Motor neuron (in vitro differentiated cells): ENCODE measurements around the gene UBAP2L. TPM values are rescaled to one million over a fixed set of nuclear protein-coding genes. Genes with fewer than 3 reads are reported as not detected.
"Not testable (repeated sequence)": the region's sequence is repeated elsewhere in the genome, so short reads cannot be mapped to it uniquely, and the experiment has no call there.

Experiments used
- ATAC-seq, 8 experiments: fragments of 200-7000 bp; cut with Tn5 transposase; replicated peaks in 6 of 8; 2 replicates each; pipeline ENCODE4 v1.8.0; 2021; ENCODE audit warnings: mild to moderate bottlenecking in 8 of 8, moderate library complexity in 8 of 8
- H3K27ac ChIP-seq, 2 donors: fragments of 250-450 bp; sonication (Bioruptor Pico); 2 replicates each; pipeline ENCODE4 v1.9.0; 2021; ENCODE audit warnings: antibody characterized with exemption in 2 of 2, mild to moderate bottlenecking in 2 of 2, moderate library complexity in 1 of 2
- H3K4me1 ChIP-seq, 2 donors: fragments of 250-450 bp; sonication (Bioruptor Pico); replicated peaks in 1 of 2; 2 replicates each; pipeline ENCODE4 v1.6.1; 2021; ENCODE audit warnings: antibody characterized with exemption in 2 of 2, mild to moderate bottlenecking in 2 of 2, moderate library complexity in 1 of 2
- H3K4me3 ChIP-seq, 5 donors: fragments of 250-450 bp; sonication (Bioruptor Pico); 2 replicates each; pipeline ENCODE4 v1.9.0; 2021; ENCODE audit warnings: antibody characterized with exemption in 5 of 5, mild to moderate bottlenecking in 5 of 5, moderate library complexity in 4 of 5
- WGBS, 10 experiments: fragments of 450-650 bp; shearing (Covaris generic); methylation state at CpG; one replicate each; pipeline ENCODE4 v1.0.0; 2022; 5-methylcytosine and 5-hydroxymethylcytosine counted together
- in situ Hi-C, 9 experiments: fragments of 400-800 bp; cut with MboI; loops; one replicate each; pipeline ENCODE4 v1.15.0; 2021; ENCODE audit warnings: low sequenced_read_pairs in 9 of 9, low pct_unique_long_range_greater_than_20kb in 2 of 9; ENCODE audit not compliant: unreplicated experiment in 9 of 9
- total RNA-seq, 8 experiments: library from RNA; unstranded; fragments of 300-600 nt; gene quantifications; 2 replicates each; pipeline versions ENCODE4 v1.2.3 to v1.2.4, GENCODE V29; 2022

Gene UBAP2L
- total RNA-seq, 8 experiments from 2014 or later = 75.6 to 188 (median 117) TPM

DNA sequence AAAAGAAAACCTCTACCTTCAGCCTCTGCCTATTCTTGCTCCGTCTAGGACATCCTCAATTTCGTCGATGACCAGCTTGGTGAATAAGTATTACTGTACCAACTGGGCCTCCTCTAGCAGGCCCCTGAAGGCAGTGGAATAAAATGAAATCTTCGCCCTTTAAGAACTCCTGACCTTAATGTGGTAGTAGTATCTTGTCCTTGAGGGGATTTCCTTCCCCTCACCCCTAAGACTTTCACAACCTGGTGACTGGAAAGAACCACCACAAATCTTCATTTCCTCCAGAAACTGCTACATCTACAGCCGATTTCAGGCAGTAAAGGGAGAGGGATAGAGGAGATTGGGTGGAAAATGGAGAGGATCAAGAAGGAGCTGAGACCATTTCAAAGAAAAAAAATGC, 50.1 kb downstream of the UBAP2L start:
- Histone ChIP-seq H3K4me3 (no peak overlapping the region), H3K27ac (no peak overlapping the region), H3K4me1 (peaks cover 8 to 9% of the 10 kb centered on the region in 2 donors)
- 33 to 100% (median 95%) methylated on average over 1 to 5 of the region's 5 CpGs; no CpG with 5 or more reads in 1 of the 10 experiments for WGBS, 10 experiments
- in situ Hi-C loops = no loop called here
- ATAC-seq = no peak

- Histone ChIP-seq H3K4me1 (peaks cover 8 to 9% of the 10 kb centered on the region in 2 donors), H3K4me3 (peak within 1 kb of the TSS; percentile 84 to 97 (median 95)), H3K27ac (peak within 1 kb of the TSS; percentile 85 to 90)
- WGBS, 10 experiments = 0 to 1% (median 1%) methylated on average over 1 to 45 of the region's 47 CpGs
- in situ Hi-C loops = no loop called here
- ATAC-seq = peak; percentile 90 to 95 (median 93)
Observed at GRCh38 chr1:154272217-154272998, 51.7 kb downstream of the UBAP2L start, which contains the start of gene HAX1. HAX1 (plus strand) TSS chr1:154272629; CDS start chr1:154272724, 95 bp downstream.

DNA sequence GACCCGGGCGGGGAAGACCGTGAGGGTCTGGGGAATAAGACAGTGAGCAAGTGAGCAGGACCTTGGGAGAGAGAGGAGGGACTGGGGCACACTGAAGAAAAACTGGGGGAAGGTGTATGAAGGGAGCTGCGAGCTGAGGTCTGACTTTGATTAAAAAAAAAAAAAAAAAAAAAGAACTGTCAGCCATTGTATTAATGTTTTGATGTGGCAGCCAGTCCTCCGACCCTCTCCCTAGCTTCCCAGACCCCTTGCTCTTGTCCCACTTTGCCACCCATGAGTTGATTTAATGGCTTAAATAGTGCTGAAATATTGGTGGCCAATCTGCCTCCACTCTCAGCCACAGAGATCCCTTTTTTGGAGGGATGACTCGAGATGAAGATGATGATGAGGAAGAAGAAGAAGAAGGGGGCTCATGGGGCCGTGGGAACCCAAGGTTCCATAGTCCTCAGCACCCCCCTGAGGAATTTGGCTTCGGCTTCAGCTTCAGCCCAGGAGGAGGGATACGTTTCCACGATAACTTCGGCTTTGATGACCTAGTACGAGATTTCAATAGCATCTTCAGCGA, 52.3 kb downstream of the UBAP2L start:
- 0 to 61% (median 37%) methylated on average over 1 to 13 of the region's 13 CpGs; no CpG with 5 or more reads in 1 of the 10 experiments for WGBS, 10 experiments
- Histone ChIP-seq H3K4me3 (peak overlapping the region; percentile 84 to 97 (median 95)), H3K4me1 (peaks cover 8 to 9% of the 10 kb centered on the region in 2 donors), H3K27ac (peak overlapping the region; percentile 85 to 90)
- peak in 5 of 8 experiments; percentile 22 to 45 (median 34) for ATAC-seq
- in situ Hi-C loops = no loop called here

GRCh38 chr1:154276797-154277196, 56.0 kb downstream of the UBAP2L start:
- in situ Hi-C loops = no loop called here
- H3K27ac ChIP-seq = no peak overlapping the region
- no peak for ATAC-seq
- H3K4me3 ChIP-seq = no peak overlapping the region
- peaks cover 8 to 9% of the 10 kb centered on the region in 2 donors for H3K4me1 ChIP-seq
- WGBS, 10 experiments = 67 to 93% (median 87%) methylated on average over 1 to 7 of the region's 7 CpGs; no CpG with 5 or more reads in 1 of the 10 experiments

DNA sequence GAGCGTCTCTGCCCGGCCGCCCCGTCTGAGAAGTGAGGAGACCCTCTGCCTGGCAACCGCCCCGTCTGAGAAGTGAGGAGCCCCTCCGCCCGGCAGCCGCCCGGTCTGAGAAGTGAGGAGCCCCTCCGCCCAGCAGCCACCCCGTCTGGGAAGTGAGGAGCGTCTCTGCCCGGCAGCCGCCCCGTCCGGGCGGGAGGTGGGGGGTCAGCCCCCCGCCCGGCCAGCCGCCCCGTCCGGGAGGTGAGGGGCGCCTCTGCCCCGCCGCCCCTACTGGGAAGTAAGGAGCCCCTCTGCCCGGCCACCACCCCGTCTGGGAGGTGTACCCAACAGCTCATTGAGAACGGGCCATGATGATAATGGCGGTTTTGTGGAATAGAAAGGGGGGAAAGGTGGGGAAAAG, 66.8 kb downstream of the UBAP2L start:
- H3K4me1 ChIP-seq, H3K4me3 ChIP-seq, H3K27ac ChIP-seq, in situ Hi-C loops, ATAC-seq: not testable (repeated sequence)
- no CpG with 5 or more reads among the region's 30 CpGs for WGBS, 10 experiments

- Histone ChIP-seq H3K4me3 (no peak overlapping the region), H3K27ac (no peak overlapping the region), H3K4me1 (peaks cover 0 to 3% of the 10 kb centered on the region in 2 donors)
- ATAC-seq = peak in 3 of 8 experiments; percentile 79 to 94 (median 90)
- in situ Hi-C loops = no loop called here
- WGBS, 10 experiments = 20 to 100% (median 71%) methylated on average over 1 to 3 of the region's 3 CpGs
Observed at GRCh38 chr1:154288661-154289060, 67.9 kb downstream of the UBAP2L start.

DNA sequence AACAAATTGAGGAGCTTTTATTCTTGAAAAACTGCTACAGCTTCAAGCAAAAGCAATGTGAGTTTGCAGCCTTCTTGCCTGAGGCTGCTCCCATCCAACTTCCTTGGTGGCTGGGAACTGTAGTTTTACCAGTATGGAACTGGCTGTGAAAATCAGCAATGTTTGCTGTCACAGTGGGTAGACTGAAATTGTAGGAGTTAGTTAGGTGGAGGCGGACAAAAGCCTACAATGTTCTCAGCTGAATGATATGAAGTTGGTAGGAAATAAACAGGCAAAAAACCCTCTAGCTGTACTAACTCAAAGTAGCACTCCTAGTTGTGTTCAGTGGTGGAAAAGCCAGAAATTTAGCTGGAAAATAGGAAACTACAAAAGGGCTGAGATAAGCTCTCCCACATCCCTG, 70.2 kb downstream of the UBAP2L start:
- Histone ChIP-seq H3K4me3 (no peak overlapping the region), H3K4me1 (peaks cover 0 to 3% of the 10 kb centered on the region in 2 donors), H3K27ac (no peak overlapping the region)
- 77 to 100% (median 94%) methylated on average over 1 of the region's 1 CpG; no CpG with 5 or more reads in 3 of the 10 experiments for WGBS, 10 experiments
- no peak for ATAC-seq
- in situ Hi-C loops = no loop called here

- 18 to 75% (median 48%) methylated on average over 2 to 8 of the region's 8 CpGs for WGBS, 10 experiments
- Histone ChIP-seq H3K4me3 (no peak overlapping the region), H3K27ac (no peak overlapping the region), H3K4me1 (peaks cover 0 to 3% of the 10 kb centered on the region in 2 donors)
- ATAC-seq = no peak
- in situ Hi-C loops = no loop called here
Observed at GRCh38 chr1:154295408-154296235, 74.9 kb downstream of the UBAP2L start.

GRCh38 chr1:154301582-154301981, 80.8 kb downstream of the UBAP2L start:
- no peak for ATAC-seq
- in situ Hi-C loops = no loop called here

DNA sequence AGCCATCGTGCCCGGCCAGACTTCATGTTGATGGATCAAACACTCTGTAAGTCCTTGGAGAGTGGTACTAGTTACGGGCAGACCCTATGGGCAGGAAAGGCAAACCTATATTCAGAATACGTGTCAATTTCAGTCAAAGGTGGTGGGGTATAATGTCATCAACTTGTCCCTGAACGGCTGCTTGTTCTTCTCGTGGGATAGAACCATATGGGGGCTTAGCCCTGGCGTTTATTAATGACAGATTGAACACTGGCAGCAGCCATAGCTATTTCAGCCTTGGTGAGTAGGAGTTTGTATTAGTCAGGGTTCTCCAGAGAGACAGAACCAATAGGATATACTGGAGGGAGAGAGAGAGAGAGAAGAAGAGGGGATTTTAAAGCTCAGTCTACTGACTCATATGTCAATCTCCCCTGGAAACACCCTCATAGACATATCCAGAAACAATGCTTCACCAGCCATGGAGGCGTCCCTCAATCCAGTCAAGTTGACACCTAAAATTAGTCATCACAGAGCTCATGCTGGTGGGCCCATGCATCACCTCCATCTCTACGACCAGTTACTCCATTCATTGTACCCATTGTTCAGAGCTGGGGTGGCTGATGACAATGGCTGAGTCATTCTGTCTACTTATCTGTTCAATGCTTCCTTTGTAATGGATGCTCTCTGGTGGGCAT, 84.0 kb downstream of the UBAP2L start:
- in situ Hi-C loops = no loop called here
- Histone ChIP-seq H3K4me3 (no peak overlapping the region), H3K4me1 (no peaks in the 10 kb centered on the region), H3K27ac (no peak overlapping the region)
- ATAC-seq = peak in 2 of 8 experiments; percentile 25 to 30
- 0 to 81% (median 60%) methylated on average over 1 to 8 of the region's 9 CpGs; no CpG with 5 or more reads in 1 of the 10 experiments for WGBS, 10 experiments

More at GRCh38 chr1:154301582-154301981, 80.8 kb downstream of the UBAP2L start:
- WGBS, 10 experiments = 40 to 100% (median 92%) methylated on average over 1 of the region's 1 CpG; no CpG with 5 or more reads in 5 of the 10 experiments
- H3K4me3 ChIP-seq = no peak overlapping the region
- H3K4me1 ChIP-seq = no peaks in the 10 kb centered on the region
- no peak overlapping the region for H3K27ac ChIP-seq

GRCh38 chr1:154306151-154306550, 85.4 kb downstream of the UBAP2L start:
- Histone ChIP-seq H3K4me1 (no peaks in the 10 kb centered on the region), H3K4me3 (no peak overlapping the region), H3K27ac (no peak overlapping the region)
- in situ Hi-C loops = no loop called here
- no peak for ATAC-seq
- WGBS, 10 experiments = 58 to 100% (median 86%) methylated on average over 1 to 3 of the region's 3 CpGs

DNA sequence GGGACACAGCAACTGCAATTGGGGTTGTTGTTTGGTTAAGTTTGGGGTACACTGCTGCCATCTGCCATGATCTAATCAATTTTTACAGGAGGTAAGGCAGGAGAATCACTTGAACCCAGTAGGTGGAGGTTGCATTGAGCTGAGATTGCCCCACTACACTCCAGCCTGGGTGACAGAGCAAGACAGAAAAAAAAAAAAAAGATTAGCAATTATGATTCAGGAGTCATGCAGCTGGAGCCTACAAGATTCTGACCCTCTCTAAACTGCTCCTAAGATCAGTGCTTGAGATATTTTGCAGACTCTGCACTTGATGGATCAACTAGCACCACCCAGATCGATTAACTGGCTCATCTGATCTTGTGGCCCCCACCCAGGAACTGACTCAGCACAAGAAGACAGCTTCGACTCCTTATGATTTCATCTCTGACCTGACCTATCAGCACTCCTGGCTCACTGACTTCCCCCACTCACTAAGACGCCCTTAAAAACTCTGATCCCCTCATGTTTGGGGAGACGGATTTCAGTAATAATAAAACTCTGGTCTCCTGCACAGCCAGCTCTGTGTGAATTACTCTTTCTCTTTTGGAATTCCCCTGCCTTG, 87.0 kb downstream of the UBAP2L start:
- ATAC-seq = peak in 2 of 8 experiments; percentile 90 to 92
- 0 to 68% (median 48%) methylated on average over 1 to 4 of the region's 4 CpGs; no CpG with 5 or more reads in 4 of the 10 experiments for WGBS, 10 experiments
- H3K4me3 ChIP-seq, H3K4me1 ChIP-seq, in situ Hi-C loops, H3K27ac ChIP-seq: not testable (repeated sequence)
